DMS53 treated with DMSO at 0.1 percent for 48 hours (cell line): Measurements from ENCODE around the gene IDI2.
"Not testable (repeated sequence)": the region's sequence is repeated elsewhere in the genome, so short reads cannot be mapped to it uniquely, and the experiment has no call there.

Source experiments
- DNase-seq: peaks from one replicate; lab custom pipeline; 2025; ENCODE audit not compliant: unreplicated experiment; lab: John Stamatoyannopoulos, UW

IDI2 gene

DNA sequence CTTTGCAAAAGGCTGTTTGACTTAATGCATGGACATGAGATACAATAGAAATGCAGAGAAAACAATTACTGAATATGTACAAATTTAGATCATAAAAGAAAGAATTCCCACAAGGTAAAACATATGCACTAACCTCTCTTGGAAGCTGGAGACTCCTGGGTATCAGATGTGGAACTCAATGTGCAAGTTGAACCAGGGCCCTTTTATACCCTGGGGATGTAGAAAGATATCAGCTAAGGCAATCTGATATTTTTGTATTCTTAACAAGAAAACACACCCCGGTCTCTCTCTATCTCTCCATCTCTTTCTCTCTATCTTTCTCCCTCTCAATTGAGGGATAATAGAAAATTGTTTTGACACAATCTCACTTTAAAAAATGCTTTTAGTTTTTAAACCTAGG is at the start of gene IDI2:
TSS of gene IDI2 (minus strand) at position 177 of the 400 bp plus-strand sequence. CDS start 1,136 bp downstream, outside the sequence.
- no peak for DNase-seq

DNA sequence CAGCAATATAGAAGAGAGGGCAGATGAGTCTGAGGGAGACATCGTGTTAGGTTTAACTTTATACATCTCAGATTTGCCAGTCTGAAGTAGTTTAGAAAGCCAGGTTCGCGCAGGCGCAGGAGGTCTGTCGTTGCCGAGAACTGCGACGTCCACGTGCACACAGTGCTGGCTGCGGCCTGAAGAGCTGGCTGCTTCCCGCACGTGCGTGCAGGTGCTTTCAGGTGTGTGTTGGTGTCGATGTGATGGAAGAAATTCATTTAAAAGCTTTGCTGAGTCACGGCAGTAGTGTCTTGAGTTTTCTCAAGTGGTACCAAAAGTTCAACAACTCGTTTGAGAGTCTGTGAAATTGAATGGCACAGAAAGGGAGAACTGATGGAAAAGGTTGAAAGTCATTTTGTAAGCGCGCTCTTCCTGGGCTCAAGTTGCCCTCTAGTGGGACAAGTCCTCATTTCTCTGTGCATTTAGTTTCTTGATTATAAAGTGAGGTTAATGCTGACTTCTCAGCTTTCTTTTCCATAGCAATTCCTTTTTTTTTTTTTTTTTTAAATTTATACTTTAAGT is 49.2 kb upstream of the IDI2 start:
- no peak for DNase-seq

DNA sequence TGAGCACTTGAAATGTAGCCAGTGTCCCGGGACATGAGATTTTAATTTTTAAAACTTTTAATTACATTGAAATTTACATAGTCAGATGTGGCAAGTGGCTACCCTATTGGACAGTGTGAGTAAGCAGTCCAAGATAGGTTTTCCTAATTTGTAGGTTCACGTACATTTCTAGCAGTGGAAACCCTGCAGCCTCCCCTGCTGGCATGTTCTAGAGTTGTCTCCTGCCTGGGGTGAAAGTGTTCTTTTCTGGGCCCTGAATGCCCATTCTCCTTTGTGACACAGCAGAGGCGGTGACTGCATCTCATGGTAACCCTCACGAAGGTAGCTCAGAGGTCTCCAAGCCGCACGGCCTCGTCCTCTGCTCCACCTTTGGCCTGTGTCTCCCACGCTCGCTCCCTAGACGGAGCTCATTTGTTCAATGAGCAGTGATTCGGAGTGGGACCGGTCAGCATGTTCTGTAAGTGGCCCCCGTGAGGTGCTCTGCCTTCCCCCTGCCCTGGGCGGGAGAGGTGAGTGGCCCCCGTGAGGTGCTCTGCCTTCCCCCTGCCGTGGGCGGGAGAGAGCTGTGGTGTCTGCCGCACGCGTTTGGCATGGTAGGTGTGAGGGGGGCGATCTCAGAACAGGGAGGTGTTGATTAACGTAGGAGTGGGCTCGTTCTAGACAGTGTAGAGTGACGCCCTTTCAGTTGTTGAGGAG is 48.5 kb upstream of the IDI2 start:
- DNase-seq, result no peak

DNA sequence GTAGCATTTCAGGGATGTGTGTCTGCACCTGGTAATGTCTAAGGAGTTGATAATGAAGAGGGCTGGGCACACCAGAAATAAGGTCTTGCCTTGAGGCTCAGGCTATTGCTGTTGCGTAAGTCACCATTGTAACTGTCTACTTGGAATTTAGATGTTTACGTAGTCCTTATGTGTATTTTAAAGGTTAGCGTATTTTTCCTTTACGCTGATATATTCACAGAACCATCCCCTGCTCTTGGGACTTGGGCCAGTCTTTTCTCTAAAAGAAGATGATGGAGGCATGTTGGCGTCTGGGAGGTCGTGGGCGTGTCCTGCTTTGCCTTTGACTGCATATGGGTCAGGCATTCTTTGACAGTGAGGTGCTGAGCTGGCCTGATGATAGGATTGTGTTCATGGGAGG is 45.3 kb upstream of the IDI2 start:
- no peak for DNase-seq

DNA sequence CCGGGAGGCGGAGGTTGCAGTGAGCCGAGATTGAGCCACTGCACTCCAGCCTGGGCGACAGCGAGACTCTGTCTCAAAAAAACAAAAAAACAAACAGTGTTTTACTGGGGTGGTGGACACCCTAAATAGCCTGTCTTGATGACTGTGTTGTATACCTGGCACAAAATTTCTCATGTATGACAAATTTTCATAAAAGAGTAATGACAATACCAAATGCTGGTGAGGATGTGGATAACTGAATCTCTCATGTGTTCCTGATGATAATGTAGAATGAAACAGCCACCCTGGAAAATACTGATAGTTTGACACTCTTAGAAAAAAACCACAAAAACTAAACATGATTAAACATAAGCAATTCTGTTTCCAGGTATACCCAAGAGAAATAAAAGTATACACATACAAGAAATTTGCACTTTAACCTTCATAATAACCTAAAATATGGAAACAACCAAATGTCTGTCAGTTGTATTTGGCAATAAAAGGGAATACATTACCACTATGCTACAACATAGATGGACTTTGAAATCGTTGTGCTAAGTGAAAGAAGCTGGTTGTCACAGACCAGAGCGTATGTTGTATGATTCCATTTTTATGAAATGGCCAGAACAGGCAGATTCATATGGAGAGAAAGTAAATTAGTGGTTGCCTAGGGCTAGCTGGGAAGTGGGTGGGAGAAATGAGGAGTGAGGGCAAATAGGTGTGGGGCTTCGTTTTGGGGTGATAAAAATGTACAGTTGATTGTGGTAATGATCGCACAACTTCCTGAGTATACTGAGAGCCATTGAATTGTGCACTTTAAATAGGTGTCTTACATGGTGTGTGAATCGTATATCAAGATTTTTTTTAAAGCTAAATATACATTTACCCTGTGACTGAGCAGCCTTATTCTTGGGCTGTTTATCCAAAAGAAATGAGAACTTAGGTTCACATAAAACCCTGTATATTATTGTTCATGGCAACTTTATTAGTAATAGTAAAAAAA is 43.0 kb upstream of the IDI2 start:
- DNase-seq, result no peak

DNA sequence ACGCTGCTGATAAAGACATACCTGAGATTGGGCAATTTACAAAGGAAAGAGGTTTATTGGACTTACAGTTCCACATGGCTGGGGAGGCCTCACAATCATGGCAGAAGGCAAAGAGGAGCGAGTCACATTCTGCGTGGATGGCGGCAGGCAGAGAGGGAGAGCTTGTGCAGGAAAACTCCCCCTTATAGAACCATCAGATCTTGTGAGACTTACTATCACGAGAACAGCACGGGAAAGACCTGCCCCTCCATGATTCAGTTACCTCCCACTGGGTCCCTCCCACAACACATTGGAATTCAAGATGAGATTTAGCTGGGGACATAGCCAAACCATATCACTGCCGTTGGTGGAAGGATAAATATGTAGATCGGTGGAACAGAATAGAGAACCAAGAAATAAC is 41.1 kb upstream of the IDI2 start:
- not testable (repeated sequence) for DNase-seq

DNA sequence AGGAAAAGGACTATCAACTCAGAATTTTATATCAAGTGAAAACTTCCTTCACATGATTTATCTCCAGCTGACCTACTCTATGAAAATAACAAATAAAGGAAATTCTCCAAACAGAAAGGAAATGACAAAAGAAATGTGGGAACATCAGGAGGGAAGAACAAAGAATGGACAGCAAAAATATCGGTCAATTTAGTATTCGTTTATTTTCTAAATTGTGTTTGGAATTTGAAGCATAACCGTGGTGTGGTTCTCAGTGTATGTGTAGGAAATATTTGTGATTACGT is 39.2 kb upstream of the IDI2 start:
- DNase-seq, result no peak

DNA sequence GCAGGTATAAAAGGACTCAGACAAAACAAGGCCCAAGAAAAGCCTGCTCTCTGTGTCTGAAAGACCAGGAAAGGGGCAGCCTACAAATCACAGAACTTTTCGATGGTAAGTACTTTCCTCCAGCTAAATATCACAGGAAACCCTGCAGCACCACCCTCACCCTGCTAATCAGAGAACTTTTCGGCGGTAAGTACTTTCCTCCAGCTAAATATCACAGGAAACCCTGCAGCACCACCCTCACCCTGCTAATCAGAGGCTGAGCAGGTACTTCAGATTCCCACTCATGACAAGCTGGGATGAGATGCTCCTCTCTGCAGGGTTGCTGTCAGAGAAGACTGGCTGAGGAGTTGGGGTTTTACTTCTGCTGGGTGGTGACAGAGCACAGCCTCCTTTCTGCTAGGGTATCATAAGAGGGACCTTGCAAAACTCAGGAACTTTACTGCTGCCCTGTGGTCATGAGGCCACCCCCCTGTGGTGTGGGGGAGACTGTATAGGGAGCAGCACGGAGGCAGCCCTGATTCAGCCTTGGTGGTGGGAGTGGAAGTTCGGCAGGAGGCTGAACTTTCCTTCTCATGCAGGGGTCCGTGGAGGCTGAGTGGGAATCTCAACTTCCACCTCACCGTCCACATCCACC is 37.7 kb upstream of the IDI2 start:
- no peak for DNase-seq

DNA sequence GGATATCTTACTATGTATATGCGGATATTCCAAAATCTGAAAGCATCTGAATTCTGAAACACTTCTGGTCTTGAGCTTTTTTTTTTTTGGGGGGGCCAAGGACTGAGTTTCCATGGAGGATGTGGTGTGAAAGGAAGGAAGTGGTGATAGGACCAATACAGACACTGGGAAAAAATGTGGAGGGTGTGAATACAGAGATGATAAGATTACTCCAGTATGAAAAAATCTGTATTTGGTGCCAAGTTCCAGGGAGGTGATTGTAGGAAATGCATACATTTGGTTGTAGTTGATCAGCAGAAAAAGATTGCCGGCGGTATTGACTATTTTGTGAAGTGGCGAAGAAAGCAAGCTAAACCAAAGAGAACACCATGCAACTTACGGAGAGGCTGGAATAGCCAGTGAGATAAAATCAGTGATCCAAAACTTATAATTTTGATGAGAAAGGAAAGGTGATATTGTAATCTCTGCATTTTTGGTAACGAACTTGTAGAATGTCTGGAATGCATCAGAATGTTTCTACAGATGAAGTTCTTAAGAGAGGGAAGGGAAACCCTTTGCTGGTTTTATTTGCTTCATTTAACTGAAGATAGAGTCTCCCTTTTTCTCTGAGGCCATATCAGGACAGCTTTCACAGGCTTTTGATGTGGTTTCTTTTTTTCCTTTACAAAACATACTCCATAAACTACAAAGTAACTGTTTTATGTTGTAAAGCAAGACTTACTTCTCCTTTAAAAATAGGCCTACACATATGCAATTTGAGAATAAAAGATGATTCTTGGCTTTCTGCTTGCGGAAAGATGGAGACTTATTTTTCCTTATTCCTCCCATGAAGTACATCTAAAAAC is 36.5 kb upstream of the IDI2 start:
- DNase-seq, result no peak

DNA sequence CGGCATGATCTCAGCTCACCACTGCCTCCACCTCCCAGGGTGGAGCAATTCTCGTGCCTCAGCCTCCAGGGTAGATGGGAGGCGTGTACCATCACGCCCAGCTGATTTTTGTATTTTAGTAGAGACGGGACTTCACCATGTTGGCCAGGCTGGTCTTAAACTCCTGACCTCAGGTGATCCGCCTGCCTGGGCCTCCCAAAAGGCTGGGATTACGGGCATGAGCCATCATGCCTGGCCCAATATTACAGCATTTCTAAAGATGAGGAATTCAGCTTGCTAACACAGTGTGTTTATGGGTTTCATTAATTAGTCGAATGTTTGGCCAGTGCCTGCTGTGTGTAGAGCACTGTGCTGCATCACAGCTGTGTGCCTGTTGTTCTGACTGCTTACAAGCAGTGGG is 34.2 kb upstream of the IDI2 start:
- DNase-seq, result no peak

DNA sequence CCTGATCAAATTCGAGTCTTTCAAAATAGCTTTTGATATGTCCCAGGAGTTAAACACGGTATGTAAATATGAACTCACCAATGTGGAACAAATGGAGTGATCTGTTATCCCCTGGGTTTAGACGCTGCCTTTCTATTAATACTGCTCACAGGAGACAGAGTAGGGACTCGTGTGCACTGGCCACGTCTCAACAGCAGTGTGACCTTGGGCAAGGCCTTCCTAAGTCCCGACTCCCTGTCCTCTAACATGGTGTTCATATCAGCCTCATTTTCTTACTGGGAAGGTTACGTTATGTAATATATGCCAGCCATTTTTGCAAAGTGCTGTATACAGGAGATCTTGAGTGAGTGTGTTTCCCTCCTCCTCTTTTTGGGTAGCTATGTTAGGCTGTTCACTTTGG is 32.4 kb upstream of the IDI2 start:
- no peak for DNase-seq

DNA sequence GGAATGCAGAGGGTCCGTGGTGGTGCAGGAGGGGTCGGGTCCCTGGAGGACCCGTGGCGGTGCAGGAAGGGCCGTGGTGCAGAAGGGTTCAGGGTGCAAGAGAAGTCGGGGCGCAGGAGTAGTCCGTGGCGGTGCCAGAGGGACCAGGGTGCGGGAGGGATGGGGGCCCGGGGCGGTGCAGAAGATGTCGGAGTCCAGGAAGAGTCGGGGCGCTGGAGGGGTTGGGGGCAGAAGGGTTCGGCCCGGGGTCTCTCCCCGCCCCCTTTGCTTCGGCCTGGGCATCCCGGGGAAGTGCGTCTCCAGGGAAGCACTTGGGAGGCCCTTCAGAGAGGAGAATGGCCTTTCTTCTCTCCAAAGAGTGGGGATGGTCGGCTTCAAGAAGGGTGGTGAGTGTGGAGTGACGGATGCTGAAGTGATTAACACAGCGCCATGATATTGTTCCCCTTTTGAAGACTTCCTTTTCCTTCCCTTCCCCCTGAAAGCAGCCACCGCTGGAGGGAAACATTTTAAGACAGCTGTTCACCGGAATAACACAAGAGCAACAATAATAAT is 31.5 kb upstream of the IDI2 start:
- no peak for DNase-seq

DNA sequence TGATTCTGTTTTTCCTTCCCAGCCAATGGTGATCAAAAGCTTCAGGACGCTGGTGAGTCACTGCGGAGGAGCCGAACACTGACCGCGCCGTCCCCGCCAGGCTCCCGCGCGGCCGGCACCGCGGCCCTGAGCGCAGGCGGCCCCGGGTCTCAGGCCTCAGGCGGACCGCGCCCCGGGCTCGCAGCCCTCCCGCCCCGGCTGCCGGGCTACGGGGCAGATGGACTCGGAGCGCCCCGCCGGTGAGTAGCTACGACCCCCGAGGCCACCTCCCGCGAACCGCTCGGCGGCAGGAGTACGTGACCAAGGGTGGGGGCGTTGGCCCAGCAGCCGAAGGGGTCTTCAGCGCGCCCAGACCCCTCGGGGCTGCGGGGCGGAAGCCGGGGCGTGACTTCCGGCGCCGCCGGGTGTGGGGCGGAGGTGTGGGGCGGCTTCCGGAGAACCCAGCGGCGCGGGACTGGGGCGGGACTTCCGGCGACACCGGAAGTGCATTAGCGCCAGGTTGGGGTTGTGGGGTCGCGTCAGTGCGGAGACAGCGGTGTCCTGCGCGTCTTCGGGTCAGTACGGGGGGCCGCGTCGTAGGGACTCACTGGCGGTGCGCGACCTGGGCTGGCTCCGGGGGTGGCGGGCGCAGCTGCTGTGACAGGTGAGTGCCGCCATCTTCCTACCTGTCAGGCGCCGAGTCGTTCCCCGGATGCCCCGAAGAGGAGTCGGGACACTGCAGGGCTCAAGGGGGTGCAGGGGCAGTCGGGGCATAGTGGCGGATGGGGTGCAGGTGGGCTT is 30.9 kb upstream of the IDI2 start, which contains the start of gene WDR37:
TSS of gene WDR37 (plus strand) at position 60 of the 780 bp plus-strand sequence. CDS start 15,771 bp downstream, outside the sequence.
- DNase-seq, result peak; percentile 38

DNA sequence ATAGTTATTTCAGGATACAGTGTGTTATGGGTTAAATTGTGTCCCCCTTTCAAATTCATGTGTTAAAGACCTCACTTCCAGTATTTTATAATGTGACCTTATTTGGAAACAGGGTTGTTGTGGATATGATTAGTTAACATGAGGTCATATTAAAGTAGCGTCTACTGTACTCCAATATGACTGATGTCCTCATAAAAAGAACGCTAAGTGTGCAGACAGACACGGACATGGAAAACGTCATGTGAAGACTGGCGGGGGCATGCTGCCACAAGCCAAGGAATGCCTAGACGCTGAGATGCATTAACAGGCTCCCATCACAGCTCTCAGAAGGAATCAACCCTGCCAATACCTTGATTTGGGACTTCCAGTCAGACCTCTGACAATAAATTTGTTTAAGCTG is 29.0 kb upstream of the IDI2 start:
- DNase-seq, result no peak

DNA sequence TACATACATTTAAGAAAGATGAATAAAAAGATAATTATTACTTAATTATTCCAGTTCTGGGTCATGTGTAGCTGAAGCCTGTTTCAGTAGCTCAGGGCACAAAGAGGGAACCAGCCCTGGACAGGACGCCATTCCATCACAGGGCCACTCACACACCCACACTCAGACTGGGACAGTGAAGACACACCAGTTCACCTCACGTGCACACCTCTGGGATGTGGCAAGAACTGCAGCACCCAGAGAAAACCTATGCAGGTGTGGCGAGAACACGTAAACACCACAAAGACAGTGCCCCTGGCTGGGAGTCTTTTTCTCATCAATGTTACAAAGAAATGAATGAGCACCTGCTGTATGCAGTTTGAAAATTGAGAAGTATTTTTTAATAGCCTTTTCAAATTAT is 24.9 kb upstream of the IDI2 start:
- peak; percentile 57 for DNase-seq

DNA sequence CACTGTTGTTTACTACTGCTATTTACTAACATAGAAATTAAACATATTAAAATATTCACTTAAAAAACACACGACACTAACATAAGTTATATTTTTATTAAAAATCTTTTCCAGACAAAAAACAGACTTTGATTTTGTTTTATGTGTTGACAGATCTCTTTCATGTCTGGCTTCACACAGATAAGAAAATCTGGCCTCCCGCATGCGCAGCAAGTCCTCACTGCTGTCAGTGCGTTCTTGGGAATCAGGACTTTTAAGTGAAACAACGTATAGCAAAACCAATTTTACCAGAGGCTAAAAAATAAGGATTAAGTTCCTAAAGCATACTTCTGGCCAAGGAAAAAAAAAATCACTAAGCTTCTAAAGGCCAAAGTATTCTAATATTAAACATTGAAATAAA is 24.5 kb upstream of the IDI2 start:
- DNase-seq, result peak; percentile 24

DNA sequence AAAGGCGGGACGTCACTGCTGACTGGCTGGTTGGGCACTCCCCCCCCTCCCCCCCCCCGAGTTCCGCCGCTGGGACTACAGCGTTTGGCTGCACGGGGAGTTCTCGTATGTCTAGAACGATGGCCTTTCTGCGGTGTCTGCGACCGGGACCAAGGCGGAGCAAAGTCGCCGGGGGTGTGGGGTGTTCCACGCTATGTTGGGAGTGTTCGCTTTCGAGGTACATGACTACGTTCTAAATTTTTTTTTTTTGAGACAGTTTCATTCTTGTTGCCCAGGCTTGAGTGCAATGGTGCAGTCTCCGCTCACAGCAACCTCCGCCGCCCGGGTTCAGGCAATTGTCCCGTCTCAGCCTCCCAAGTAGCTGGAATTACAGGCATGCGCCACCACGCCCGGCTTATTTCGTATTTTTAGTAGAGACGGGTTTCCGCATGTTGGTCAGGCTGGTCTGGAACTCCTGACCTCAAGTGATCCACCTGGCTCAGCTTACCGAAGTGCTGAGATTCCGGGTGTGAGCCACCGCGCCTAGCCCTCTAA is 23.8 kb upstream of the IDI2 start:
- DNase-seq, result no peak

DNA sequence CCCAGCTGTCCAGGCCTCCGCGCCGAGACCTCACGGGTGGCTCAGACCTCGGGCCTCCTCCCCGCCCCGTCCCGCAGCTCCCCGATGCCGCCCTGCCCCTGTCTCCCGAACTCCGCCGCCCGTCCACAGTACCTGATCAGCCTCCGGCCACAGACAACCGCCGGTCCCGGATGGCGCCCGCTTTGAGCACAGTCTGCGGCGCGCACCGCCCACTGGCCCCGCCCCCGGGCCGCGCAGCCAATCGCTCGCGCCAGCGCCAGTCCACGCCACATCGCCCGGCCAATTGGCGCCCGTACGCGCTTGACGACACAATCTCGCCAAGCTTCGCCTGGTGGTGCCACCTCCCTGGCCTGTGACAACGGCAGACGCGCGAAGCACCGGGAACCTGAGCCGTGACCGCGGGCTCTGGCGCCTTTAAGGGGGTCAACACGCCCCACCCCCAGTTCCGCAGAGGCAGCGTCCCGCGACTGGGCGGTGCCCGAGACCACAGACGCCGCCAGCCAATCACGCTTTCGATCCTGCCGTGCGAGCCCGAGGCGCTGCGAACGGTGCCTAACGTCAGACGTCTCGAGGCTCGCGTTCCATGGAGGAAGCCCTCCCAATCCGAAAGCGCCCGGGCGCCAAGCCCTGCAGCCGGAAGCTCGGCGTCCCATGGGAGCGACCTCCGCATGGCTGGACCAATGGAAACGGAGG is 23.2 kb upstream of the IDI2 start, which contains the start of gene IDI1:
TSS of gene IDI1 (minus strand) at position 388 of the 693 bp plus-strand sequence. CDS start at position 272, 116 bp downstream.
- peak; percentile 98 for DNase-seq

DNA sequence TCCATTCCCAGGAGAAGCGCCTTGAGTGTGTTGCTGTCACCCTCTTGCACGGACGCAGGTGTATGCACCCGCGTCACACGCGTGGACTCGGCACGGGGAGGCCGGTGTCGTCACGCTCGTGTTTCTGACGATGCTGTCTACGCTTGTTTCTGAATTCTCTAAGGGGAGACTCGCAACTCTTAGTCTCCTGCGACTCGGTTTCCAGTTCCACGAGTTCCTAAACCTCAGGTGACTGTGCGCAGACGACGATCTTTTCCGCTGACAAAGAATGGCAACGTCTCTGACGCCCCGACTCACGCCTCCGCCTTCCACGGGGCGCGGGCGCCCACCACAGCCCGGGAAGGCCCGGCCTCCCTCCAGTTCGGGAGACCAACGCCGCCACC is 22.7 kb upstream of the IDI2 start:
- no peak for DNase-seq
